ENCODE data around the gene GOLGA1. TPM values are rescaled to one million over a fixed set of nuclear protein-coding genes. Genes with fewer than 3 reads are reported as not detected.
A peak's percentile ranks its signal among the peaks of the same experiment; 100 is the strongest.

Gene GOLGA1
- total and polyA plus RNA-seq, 9 of the 15 experiments (the other 6 are each of a cell fraction or from before 2014, with no cell fraction given): 2.9 to 15.9 (median 8.5) TPM

GRCh38 chr9:124964604-124965003 is 23.7 kb upstream of the GOLGA1 start (continued):
- TF ChIP-seq ZNF407 (IDR thresholded peaks at IDR 0.05; ENCODE audit: low read depth): no peak
- TF ChIP-seq ZC3H8 (IDR thresholded peaks at IDR 0.05): no peak
- TF ChIP-seq NUFIP1 (IDR thresholded peaks at IDR 0.05; ENCODE audit: partially characterized antibody): no peak
- TF ChIP-seq FUS (optimal IDR thresholded peaks at IDR 0.05; ENCODE audit: low read depth, low read length): no peak
- no peak for TF ChIP-seq KAT7 (CRISPR knock-in tag; IDR thresholded peaks at IDR 0.05; ENCODE audit: borderline replicate concordance)
- no peak for TF ChIP-seq TRIM28 (IDR thresholded peaks at IDR 0.05)
- TF ChIP-seq ZNF239 (CRISPR knock-in tag; IDR thresholded peaks at IDR 0.05): no peak
- TF ChIP-seq HIVEP1 (CRISPR knock-in tag; IDR thresholded peaks at IDR 0.05): no peak
- no peak for TF ChIP-seq ZHX1 (conservative IDR thresholded peaks at IDR 0.05; ENCODE audit: low read length)
- TF ChIP-seq ZMIZ1 (IDR thresholded peaks at IDR 0.05; ENCODE audit: low read depth in 2 of 2, low read length in 2 of 2): peak in 1 of 2 experiments; percentile 79; a peak in 2 of 4 replicates
- no peak for TF ChIP-seq LCOR (CRISPR knock-in tag; IDR thresholded peaks at IDR 0.05)
- no peak for TF ChIP-seq FOXO4 (CRISPR knock-in tag; IDR thresholded peaks at IDR 0.05)
- no peak for TF ChIP-seq RFX7 (CRISPR knock-in tag; IDR thresholded peaks at IDR 0.05)
- TF ChIP-seq HMG20B (CRISPR knock-in tag; IDR thresholded peaks at IDR 0.05): no peak
